Transverse colon (tissue), 4 donors: ENCODE measurements around the gene SMAD3. TPM values are rescaled to one million over a fixed set of nuclear protein-coding genes. Genes with fewer than 3 reads are reported as not detected.

Experiments
- DNase-seq: peaks from one replicate; pipeline ENCODE4 v3.0.0-alpha.2; 2019
- H3K27ac ChIP-seq, 4 donors: fragments of 200-600 bp; sonication (generic); 2 replicates each; pipeline ENCODE4 v1.5.1; 2016 to 2018; ENCODE audit warnings: inconsistent platforms in 4 of 4
- H3K27me3 ChIP-seq: fragments of 200-600 bp; sonication (generic); 2 replicates; pipeline ENCODE4 v1.5.1; 2017; ENCODE audit warnings: inconsistent platforms
- H3K36me3 ChIP-seq, 4 donors: fragments of 200-600 bp; sonication (generic); 2 replicates each; pipeline ENCODE4 v1.5.1; 2017 to 2019; ENCODE audit warnings: inconsistent platforms in 4 of 4
- H3K4me1 ChIP-seq, 4 donors: fragments of 200-600 bp; sonication (generic); 2 replicates each; pipeline ENCODE4 v1.5.1; 2017 to 2020; ENCODE audit warnings: inconsistent platforms in 4 of 4
- H3K4me3 ChIP-seq, 4 donors: fragments of 200-600 bp; sonication (generic); 1 replicate in 1 of 4; 2 replicates in 3 of 4; pipeline versions ENCODE4 v1.5.1 to v1.6.1; 2017 to 2019; ENCODE audit warnings: inconsistent platforms in 4 of 4
- H3K9me3 ChIP-seq, 2 donors: fragments of 200-600 bp; sonication (generic); 2 replicates each; pipeline ENCODE4 v1.5.1; 2017 to 2019; ENCODE audit warnings: inconsistent platforms in 2 of 2
- CTCF ChIP-seq, 5 experiments: fragments of 200-600 bp in 3 of 5; fragments of 450-650 bp in 2 of 5; sonication (generic) in 3 of 5; IDR thresholded peaks; 1 replicate in 2 of 5; 2 replicates in 3 of 5; pipeline ENCODE4 v1.5.1; 2016 to 2017; ENCODE audit warnings: antibody characterized with exemption in 5 of 5, inconsistent platforms in 3 of 5, mild to moderate bottlenecking in 2 of 5, moderate library complexity in 1 of 5
- EP300 ChIP-seq: sonication (generic); formaldehyde crosslinking; IDR thresholded peaks from one replicate; pipeline ENCODE4 v1.6.1; 2017; ENCODE audit warnings: antibody characterized with exemption, low read depth
- POLR2A ChIP-seq: fragments of 450-650 bp; IDR thresholded peaks from one replicate; pipeline ENCODE4 v1.6.1; 2016; ENCODE audit warnings: antibody characterized with exemption, mild to moderate bottlenecking, moderate library complexity
- POLR2AphosphoS5 ChIP-seq, 3 donors: sonication (generic); formaldehyde crosslinking; IDR thresholded peaks; one replicate each; pipeline ENCODE4 v1.6.1; 2016; ENCODE audit warnings: antibody characterized with exemption in 3 of 3
- WGBS, 2 donors: methylation state at CpG; one replicate each; pipeline ENCODE4 v1.1.5; 2018; ENCODE audit warnings: low coverage in 1 of 2; 5-methylcytosine and 5-hydroxymethylcytosine counted together
- in situ Hi-C, 4 donors: fragments of 200-750 bp; cut with MboI; loops; one replicate each; pipeline versions ENCODE4 v1.15.0 to v1.15.1; 2017; ENCODE audit warnings: low sequenced_read_pairs in 3 of 4, low pct_ligation_motif_present in 1 of 4, low pct_unique_long_range_greater_than_20kb in 1 of 4
- intact Hi-C: fragments of 100-400 bp; cut with DNase I; formaldehyde crosslinking; loops from one replicate; pipeline ENCODE4 v1.15.1; 2023; ENCODE audit warnings: low total_unique reads
- total RNA-seq, 4 donors: library from RNA; depleted of rRNA; stranded (reverse); fragments of >200 nt; gene quantifications; one replicate each; pipeline ENCODE4 v1.1.0, GENCODE V29; 2016

The SMAD3 gene
- total RNA-seq, 4 donors from 2014 or later = 30.9 to 65.1 (median 57.0) TPM

GRCh38 chr15:67066959-67067853, 1.8 kb downstream of the SMAD3 start:
- no peak for DNase-seq
- Histone ChIP-seq H3K27ac (peak overlapping the region; percentile 92 to 96 (median 94)), H3K36me3 (no peaks in the 10 kb centered on the region), H3K4me3 (peak overlapping the region; percentile 29 to 90 (median 78)), H3K9me3 (no peaks in the 10 kb centered on the region), H3K4me1 (peaks cover 32 to 65% (median 49%) of the 10 kb centered on the region in 4 donors), H3K27me3 (no peaks in the 10 kb centered on the region)
- WGBS, 2 donors = 0 to 22% methylated on average over 6 to 28 of the region's 28 CpGs
- in situ Hi-C loops (loop anchor here in 1 of 4 donors (10.0 kb wide), 1 partner anchor 188 kb away; the partner anchor contains the start of genes AAGAB and IQCH), intact Hi-C loops (loop anchor here (5.0 to 10.0 kb wide), 2 partner anchors 40 to 118 kb away; no protein-coding TSS in a partner anchor)
- no peak for TF ChIP-seq CTCF (IDR thresholded peaks at IDR 0.05)
- TF ChIP-seq EP300 = no peak
- peak in 1 of 3 donors; percentile 6 for TF ChIP-seq POLR2AphosphoS5 (IDR thresholded peaks at IDR 0.05)

GRCh38 chr15:67067930-67068551, 2.6 kb downstream of the SMAD3 start:
- peak overlapping the region in 3 of 4 donors; percentile 73 to 90 (median 83) for H3K4me3 ChIP-seq
- in situ Hi-C loops = loop anchor here in 1 of 4 donors (10.0 kb wide), 1 partner anchor 187 kb away; the partner anchor contains the start of genes AAGAB and IQCH
- peak overlapping the region; percentile 92 to 96 (median 94) for H3K27ac ChIP-seq
- H3K27me3 ChIP-seq = no peaks in the 10 kb centered on the region
- no peaks in the 10 kb centered on the region for H3K9me3 ChIP-seq
- H3K36me3 ChIP-seq = no peaks in the 10 kb centered on the region
- WGBS, 2 donors = 6 to 37% methylated on average over 2 to 3 of the region's 3 CpGs
- no peak for DNase-seq
- TF ChIP-seq EP300 = no peak
- TF ChIP-seq CTCF (IDR thresholded peaks at IDR 0.05) = no peak
- no peak for TF ChIP-seq POLR2AphosphoS5 (IDR thresholded peaks at IDR 0.05)
- TF ChIP-seq POLR2A = no peak
- intact Hi-C loops = loop anchor here (5.0 to 10.0 kb wide), 2 partner anchors 39 to 117 kb away; no protein-coding TSS in a partner anchor
- peaks cover 27 to 66% (median 43%) of the 10 kb centered on the region in 4 donors for H3K4me1 ChIP-seq

- peak overlapping the region in 1 of 4 donors; percentile 83 for H3K4me3 ChIP-seq
These were observed 3.5 kb downstream of the SMAD3 start for GRCh38 chr15:67068710-67069400.

GRCh38 chr15:67070150-67070549, 4.7 kb downstream of the SMAD3 start:
- Histone ChIP-seq H3K27ac (no peak overlapping the region), H3K4me3 (no peak overlapping the region), H3K4me1 (peaks cover 32 to 67% (median 42%) of the 10 kb centered on the region in 4 donors), H3K9me3 (no peaks in the 10 kb centered on the region), H3K27me3 (no peaks in the 10 kb centered on the region), H3K36me3 (no peaks in the 10 kb centered on the region)
- DNase-seq = no peak
- in situ Hi-C loops = no loop called here
- WGBS, 2 donors = 50 to 80% methylated on average over 1 to 5 of the region's 5 CpGs
- TF ChIP-seq POLR2AphosphoS5 (IDR thresholded peaks at IDR 0.05) (no peak), EP300 (no peak), POLR2A (no peak), CTCF (IDR thresholded peaks at IDR 0.05) (no peak)
- intact Hi-C loops = no loop called here

More at GRCh38 chr15:67068710-67069400, 3.5 kb downstream of the SMAD3 start:
- Histone ChIP-seq H3K36me3 (no peaks in the 10 kb centered on the region), H3K4me1 (peaks cover 26 to 66% (median 41%) of the 10 kb centered on the region in 4 donors), H3K9me3 (no peaks in the 10 kb centered on the region), H3K27me3 (no peaks in the 10 kb centered on the region), H3K27ac (peak overlapping the region; percentile 92 to 96 (median 94))
- WGBS, 2 donors = 39 to 40% methylated on average over 2 to 6 of the region's 6 CpGs
- intact Hi-C loops (loop anchor here (5.0 to 10.0 kb wide), 2 partner anchors 38 to 116 kb away; no protein-coding TSS in a partner anchor), in situ Hi-C loops (loop anchor here in 1 of 4 donors (10.0 kb wide), 1 partner anchor 186 kb away; the partner anchor contains the start of genes AAGAB and IQCH)
- TF ChIP-seq POLR2A (no peak), EP300 (no peak)
- no peak for DNase-seq
